Skeletal muscle cell (primary cell): ENCODE data around the gene CYP4A22.
"Not testable (repeated sequence)": the region's sequence is repeated elsewhere in the genome, so short reads cannot be mapped to it uniquely, and the experiment has no call there.

ENCODE experiments used
- DNase-seq: peaks from one replicate; pipeline ENCODE4 v3.0.0-alpha.2; 2010; ENCODE audit warnings: low read depth
- H3K4me3 ChIP-seq: 2 replicates; pipeline ENCODE4 v1.5.1; 2011; ENCODE audit warnings: low read depth, mild to moderate bottlenecking, control low read depth, low read length, moderate library complexity

Gene CYP4A22

DNA sequence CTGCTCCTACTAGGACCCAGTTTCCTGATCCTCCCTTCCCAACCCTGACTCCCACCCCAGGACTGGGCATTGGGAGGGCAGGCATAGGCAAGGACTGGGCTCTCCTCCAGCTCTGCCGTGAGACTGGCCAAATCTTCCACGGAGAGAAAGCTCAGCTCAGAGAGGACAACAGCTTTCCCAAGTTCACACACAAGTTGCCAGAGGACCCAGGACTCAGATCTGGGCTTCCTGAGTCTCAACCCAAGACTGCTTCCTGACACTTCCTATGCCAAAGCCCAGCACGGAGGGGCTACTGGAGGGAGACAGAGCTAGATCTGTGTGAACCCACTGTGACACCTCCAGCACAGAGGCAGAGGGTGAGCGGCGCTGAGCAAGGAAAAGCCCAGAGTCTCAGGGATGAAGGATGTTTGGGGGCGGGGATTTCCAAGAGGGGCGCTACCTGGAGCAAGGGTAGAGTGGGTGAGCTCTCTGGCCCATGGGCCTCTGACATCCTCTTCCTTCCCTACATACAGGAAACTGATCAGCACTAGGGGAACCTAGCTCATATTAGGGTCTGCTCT lies 45.5 kb downstream of the CYP4A22 start:
- DNase-seq = no peak
- H3K4me3 ChIP-seq = no peak overlapping the region

DNA sequence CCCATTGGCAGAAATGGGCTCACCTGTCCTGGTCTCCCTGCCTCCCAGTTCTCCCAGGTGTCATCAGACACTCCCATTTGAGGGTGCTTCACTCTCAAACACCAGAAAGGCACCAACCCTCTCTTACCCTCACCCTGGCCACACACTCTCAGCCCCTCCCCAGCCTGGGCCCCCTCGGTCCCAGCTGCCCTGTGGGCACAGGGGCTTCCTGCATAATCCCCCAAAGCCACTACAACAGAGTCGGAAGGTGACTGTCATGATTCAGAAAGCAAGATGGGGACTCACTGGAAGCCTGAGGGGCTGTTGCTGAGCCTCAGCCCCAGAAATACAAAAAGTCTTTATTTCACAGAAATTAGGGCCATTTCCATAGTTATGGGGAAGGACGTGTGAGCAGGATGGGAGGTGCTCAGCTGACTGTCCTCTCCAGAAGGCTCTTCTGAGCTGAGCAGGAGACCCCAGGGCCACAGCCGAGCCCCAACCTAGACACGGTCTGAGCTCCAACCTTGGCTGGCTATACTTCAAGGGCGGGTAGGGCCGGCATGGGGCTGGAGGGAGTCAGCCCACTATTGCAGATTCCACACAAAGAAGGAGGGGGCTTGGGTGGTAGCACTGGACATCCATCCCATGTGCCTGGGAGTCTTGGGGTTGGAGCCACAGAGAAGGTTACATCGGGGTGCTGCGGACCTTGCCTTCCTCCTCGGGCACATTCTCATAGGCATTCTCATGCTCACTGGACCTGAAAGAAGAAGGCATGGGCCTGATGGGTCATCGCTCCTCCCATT lies 46.3 kb downstream of the CYP4A22 start:
- H3K4me3 ChIP-seq = no peak overlapping the region
- no peak for DNase-seq

DNA sequence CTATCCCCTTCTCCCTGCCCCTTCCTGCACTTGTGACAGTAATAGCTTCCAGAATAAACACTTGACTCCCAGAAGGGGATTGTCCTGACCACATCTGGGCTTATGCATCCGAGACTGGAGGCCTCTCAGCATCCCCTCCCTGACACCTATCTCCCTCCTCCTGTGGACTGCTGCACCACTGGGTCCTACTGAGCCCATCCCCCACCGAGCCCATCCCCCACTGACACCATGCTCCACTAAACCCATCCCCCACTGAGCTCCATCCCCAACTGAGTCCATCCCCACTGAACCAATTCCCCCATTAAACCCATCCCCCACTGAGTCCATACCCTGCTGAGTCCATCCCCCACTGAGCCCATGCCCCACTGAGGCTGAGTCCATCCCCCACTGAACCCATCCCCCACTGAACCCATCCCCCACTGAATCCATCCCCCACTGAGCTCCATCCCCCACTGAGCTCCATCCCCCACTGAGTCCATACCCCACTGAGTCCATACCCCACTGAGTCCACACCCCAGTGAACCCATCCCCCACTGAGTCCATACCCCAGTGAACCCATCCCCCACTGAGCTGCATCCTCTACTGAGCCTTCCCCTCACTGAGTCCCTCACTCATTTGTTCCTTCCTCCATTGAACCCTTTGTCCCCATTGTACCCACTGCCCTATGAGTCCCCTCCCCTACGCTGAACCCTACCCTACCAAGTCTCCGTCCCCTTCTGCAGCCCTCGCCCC lies 47.0 kb downstream of the CYP4A22 start:
- no peak overlapping the region for H3K4me3 ChIP-seq
- no peak for DNase-seq

DNA sequence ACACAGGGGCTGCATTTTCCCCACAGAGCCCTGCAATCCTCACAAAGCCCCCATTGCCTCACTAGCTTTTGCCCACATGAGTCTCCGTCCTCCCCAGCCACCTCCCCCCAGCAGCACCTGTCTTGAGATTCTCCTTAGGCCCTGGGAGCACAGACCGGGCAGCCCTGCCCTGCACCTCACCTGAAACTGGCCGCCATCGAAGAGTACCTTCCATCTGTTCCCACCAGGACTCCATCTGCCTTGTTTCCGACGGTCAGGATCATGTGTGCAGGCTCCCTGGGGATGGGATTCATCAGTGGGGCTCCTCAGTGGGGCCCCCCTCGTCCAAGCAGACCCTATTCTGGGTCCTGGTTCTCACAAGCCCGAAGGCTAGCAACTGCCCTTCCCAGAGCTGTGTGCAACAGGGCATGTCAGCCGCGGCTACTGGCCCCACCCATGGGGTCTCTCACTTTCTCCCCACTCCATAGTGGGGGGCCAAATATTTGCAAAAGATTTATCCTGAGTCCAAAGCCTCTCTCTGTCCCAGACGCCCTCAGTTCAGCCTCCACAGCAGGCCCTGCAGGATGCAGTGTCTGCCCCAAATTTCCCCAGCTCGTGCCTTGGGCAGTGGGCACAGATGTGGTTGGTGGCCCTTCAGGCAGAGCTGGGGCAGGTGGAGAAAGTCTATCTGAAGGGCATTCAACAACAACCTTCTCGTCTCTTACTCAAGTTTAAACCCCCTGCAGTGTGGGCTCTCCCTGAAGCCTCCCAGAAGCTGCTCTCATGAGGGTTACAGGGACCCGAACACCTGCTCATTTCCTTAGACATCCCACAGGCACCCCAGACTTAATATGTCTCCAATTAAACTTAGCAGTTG lies 47.8 kb downstream of the CYP4A22 start:
- no peak for DNase-seq
- no peak overlapping the region for H3K4me3 ChIP-seq

DNA sequence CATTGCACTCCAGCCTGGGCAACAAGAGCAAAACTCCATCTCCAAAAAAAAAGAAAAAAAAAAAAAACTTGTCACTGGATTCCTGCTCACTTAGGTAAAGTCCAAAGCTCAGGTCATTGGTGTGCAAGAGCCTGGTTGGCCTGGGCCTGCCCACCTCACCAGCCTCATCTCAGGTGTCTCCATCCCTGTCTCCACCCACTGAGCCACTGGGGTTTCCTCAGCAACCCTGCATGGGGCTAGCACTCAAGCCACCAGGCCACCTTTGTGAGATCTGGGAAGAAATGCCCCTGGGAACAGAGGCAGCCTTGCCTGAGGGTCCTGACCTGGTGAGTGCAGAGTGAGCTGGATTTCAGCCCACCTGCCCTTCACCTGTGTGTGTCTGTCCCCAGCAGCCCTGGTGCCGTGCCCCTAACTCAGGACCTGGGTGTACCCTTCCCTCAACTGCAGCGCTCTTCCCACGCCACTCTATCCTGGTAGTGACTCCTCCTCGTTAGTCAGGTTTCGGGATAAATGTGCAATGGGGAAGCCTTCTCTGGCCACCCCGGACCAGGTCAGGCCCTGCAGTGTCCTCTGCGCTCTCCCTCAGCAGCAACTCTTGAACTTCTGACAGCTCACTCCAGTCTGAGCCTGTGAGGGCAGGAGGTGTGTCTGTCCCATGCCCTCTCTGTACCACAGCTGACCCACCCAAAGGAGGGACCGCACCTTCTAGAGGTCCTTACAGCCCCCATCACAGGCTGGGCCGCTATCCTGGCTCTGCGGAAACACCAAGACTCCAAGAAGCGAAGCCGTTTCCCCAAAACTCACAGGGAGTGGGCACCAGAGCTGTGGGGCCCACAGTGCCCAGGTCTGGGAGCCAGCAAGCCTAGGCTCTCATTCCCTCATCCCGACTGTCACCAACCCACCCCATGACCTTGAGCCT lies 49.3 kb downstream of the CYP4A22 start:
- DNase-seq = no peak
- H3K4me3 ChIP-seq = no peak overlapping the region

DNA sequence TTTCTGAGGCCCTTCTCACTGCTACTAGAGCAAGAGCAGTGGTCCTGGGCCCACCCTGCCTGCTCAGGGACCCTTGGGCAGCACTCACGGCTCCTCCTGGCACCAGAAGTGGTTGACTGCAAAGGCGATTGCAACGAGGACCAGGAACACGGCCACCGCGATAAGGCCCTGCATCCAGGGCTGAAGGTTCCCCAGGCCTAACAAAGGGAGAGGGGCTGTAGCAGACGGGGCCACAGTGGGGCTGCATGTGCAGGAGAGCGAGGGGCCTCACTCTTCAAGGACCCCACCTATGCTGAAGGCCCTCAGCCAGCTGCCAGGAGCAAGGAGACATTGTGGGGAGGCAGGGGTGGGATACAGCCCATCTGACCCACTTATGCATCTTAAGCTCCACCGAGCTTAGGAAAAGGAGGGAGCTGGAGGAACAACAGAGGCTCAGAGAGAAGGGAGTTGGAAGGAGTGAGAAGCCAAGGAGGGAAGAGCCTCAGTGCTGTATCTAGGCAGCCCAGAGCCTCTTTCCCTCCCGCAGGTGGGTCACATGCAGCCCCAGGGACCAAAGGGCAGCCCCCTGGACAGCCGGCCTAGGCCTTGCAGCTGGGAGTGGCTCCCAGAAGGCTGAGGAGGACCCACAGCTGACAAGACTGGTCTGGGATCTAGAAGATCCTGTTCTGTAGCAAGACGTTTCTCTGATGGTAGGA lies 50.1 kb downstream of the CYP4A22 start:
- no peak for DNase-seq
- no peak overlapping the region for H3K4me3 ChIP-seq

- DNase-seq = no peak
- no peak overlapping the region for H3K4me3 ChIP-seq
These were observed 50.6 kb downstream of the CYP4A22 start for GRCh38 chr1:47187926-47188250.

GRCh38 chr1:47188791-47189785 lies 51.8 kb downstream of the CYP4A22 start:
- H3K4me3 ChIP-seq = no peak overlapping the region
- no peak for DNase-seq

GRCh38 chr1:47189844-47190508 lies 52.7 kb downstream of the CYP4A22 start, which contains the start of gene PDZK1IP1:
Gene PDZK1IP1 (minus strand): TSS chr1:47190036. CDS start chr1:47189932, 104 bp downstream.
- no peak within 1 kb of the TSS for H3K4me3 ChIP-seq
- DNase-seq = no peak

- no peak overlapping the region for H3K4me3 ChIP-seq
- no peak for DNase-seq
These were observed 53.2 kb downstream of the CYP4A22 start for GRCh38 chr1:47190509-47190855.

DNA sequence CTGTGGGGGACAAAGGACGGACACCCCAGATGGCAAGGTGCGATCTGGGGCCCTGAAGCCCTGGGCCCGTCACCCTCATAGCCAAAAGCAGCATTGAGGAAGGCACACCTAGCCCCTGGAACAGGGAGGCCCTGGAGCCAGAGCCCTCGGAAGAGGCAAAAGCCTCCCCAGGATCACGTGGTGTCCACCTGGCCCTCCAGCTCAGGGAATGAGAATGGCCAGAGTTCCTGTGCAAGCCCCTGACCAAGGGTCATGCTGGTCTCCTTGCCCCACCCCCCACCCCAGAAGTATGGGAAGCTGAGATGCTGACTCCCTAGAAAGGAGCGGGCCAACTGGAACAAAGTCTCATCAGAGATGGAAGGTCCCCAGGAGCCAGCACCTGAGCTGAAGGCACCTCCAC lies 53.6 kb downstream of the CYP4A22 start:
- no peak for DNase-seq
- no peak overlapping the region for H3K4me3 ChIP-seq

DNA sequence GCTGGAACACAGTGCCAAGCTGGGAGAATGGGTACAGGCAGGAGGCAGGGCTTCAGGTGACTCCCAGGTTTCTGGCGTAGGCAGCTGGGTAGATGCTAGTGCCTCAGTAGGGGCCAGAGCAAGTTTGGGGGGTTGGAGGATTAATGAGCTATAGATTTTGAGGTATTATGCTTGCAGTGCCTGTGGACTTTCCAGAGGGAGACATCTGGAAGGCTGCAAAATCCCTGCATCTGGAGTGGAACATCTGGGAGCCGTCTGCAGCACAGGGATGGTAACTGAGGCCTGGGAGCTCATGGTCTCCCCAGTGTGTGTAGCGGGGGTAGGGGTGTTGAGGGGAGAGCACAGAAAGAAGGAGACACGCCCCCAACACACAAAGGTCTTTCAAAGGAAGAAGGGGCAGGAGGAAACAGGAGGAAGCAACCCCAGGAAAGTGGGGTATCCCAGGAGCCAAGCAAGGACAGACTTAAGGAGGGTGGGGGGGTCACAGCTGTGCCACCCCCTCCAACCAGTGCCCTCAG lies 54.8 kb downstream of the CYP4A22 start:
- DNase-seq = no peak
- H3K4me3 ChIP-seq = no peak overlapping the region

- no peak overlapping the region for H3K4me3 ChIP-seq
- DNase-seq = no peak
These were observed 55.5 kb downstream of the CYP4A22 start for GRCh38 chr1:47192458-47193384.

- DNase-seq, H3K4me3 ChIP-seq: not testable (repeated sequence)
These were observed 56.3 kb downstream of the CYP4A22 start for GRCh38 chr1:47193496-47193895.

DNA sequence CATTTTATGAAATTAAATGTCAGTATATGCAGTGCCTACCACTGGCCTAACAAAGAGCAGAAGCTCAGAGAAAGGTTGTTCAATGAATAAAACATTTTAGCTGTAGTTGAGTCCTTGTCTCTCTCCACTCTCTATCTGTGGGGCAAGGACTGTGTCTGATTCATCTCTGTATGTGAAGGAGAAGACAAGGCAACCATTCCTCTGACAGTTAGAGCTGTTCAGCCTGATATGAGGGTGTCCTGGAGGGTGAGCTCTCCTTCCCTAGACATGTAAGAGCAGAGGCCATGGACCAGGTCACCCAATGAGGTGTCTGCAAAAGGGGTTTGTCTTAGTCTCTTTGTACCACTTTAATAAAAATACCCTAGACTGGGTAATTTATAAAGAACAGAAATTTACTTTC lies 57.1 kb downstream of the CYP4A22 start:
- H3K4me3 ChIP-seq = no peak overlapping the region
- DNase-seq = no peak
